Coronary artery (tissue), 2 donors: ENCODE data around the gene CDIPT.
"Not testable (repeated sequence)": the region's sequence is repeated elsewhere in the genome, so short reads cannot be mapped to it uniquely, and the experiment has no call there.

Experiments used
- DNase-seq: peaks from one replicate; pipeline ENCODE4 v3.0.0-alpha.2; 2017; ENCODE audit warnings: low spot score
- H3K27ac ChIP-seq, 2 donors: fragments of 200-600 bp; sonication (generic); one replicate each; pipeline ENCODE4 v1.5.1; 2016 to 2019
- H3K4me3 ChIP-seq: fragments of 200-600 bp; sonication (generic); 2 replicates; pipeline ENCODE4 v1.5.1; 2016; ENCODE audit warnings: mild to moderate bottlenecking, moderate library complexity
- TF ChIP-seq, protein P1 (sequence below): fragments of 200-600 bp; sonication (generic); IDR thresholded peaks from one replicate; pipeline ENCODE4 v1.5.1; 2019; ENCODE audit warnings: antibody characterized with exemption

Gene CDIPT

DNA sequence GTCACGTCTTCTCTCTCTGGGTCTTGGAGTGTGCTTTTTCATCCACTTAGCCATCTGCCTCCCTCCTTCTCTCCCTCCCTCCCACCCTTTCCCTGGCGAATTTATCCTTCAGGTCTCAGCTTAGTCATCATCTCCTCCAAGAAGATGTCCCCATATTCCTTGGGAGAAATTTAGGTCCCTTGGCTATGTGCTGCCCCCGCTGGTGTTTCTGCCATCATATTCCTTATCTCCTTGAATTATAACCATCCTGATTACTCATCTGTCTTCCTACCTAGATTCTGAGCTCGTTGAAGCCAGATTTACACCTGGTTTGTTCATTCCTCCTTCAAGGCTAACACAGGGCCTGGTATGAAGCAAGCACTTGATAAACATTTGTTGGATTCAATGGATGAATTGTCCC lies 31.3 kb upstream of the CDIPT start:
- no peak for DNase-seq
- Histone ChIP-seq H3K27ac (no peak overlapping the region), H3K4me3 (no peak overlapping the region)
- TF ChIP-seq, protein P1, sequence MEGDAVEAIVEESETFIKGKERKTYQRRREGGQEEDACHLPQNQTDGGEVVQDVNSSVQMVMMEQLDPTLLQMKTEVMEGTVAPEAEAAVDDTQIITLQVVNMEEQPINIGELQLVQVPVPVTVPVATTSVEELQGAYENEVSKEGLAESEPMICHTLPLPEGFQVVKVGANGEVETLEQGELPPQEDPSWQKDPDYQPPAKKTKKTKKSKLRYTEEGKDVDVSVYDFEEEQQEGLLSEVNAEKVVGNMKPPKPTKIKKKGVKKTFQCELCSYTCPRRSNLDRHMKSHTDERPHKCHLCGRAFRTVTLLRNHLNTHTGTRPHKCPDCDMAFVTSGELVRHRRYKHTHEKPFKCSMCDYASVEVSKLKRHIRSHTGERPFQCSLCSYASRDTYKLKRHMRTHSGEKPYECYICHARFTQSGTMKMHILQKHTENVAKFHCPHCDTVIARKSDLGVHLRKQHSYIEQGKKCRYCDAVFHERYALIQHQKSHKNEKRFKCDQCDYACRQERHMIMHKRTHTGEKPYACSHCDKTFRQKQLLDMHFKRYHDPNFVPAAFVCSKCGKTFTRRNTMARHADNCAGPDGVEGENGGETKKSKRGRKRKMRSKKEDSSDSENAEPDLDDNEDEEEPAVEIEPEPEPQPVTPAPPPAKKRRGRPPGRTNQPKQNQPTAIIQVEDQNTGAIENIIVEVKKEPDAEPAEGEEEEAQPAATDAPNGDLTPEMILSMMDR, result no peak

DNA sequence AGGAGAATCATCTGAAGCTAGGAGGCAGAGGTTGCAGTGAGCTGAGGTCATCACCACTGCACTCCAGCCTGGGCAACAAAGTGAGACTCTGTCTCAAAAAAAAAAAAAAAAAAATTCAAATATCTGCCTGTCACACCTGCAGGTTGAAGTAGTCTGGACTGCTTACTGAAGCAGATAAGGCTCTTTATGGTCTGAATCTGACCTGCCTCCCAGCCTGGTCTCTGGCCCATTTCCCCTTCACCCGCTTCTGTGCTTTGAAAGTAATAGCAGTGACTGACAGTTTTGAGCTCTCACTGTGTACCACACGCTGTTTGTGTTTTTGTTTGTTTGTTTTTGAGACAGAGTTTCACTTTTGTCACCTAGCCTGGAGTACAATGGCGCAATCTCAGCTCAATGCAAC lies 30.5 kb upstream of the CDIPT start:
- Histone ChIP-seq H3K27ac (no peak overlapping the region), H3K4me3 (no peak overlapping the region)
- TF ChIP-seq, protein P1, result no peak
- DNase-seq, result no peak

DNA sequence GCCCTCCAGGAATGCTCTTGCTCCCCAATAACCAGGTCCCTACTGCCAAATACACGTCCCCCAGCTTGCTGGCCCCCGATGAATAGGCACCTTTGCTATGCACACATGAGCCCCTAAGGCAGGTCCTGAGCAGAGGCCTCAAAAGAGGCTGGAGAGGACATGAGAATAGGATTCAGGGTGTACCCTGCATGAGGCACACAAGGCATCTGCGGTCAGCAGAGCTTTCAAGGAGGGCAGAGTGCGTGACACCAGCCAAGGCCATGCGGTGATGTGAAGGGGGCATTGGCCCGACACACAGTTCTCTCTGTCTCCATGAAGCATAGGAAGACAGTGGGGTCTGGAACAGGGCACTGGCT lies 29.4 kb upstream of the CDIPT start:
- TF ChIP-seq, protein P1, result no peak
- no peak for DNase-seq
- no peak overlapping the region for H3K4me3 ChIP-seq
- H3K27ac ChIP-seq, result no peak overlapping the region

DNA sequence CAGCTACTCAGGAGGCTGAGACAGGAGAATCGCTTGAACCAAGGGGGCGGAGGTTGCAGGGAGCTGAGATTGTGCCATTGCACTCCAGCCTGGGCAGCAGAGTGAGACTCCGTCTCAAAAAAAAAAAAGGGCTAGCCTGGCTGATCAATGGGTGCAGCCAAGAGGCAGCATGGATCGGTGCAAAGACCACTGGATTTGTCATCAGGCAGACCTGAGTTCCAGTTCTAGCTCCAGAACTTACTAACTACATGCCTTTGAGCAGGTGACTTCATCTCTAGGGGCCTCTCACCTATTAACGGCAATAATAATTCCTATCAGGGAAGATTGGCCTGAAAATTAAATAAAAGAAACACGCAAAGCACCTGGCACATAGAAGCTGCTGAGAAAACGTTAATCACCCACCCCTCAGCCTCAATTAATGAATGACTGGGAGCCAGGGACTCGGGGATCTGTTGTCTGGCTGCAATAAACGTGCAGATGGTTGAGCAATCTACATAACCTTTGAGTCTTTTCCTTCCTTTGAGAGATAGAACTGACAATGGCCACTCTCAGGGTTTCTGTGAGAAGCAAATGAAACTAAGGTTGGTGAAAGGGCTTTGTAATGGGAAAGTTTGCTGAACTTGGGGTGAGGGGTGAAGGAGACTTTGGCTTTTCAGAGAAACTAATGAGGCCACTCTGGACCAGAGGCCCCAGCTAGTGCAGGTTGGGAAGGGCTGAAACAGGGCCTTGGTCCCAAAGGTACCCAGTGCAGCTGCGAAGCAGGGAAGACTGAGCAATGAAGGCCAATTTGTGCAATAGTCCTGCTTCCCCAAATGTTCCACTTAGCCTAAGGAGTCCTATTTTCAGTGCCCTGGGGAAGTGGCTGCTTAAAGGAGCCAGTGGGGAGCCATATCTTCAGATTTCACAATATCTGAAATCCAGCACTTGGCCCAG lies 28.8 kb upstream of the CDIPT start:
- no peak overlapping the region for H3K27ac ChIP-seq
- H3K4me3 ChIP-seq, result no peak overlapping the region
- DNase-seq, result no peak
- TF ChIP-seq, protein P1, result no peak

DNA sequence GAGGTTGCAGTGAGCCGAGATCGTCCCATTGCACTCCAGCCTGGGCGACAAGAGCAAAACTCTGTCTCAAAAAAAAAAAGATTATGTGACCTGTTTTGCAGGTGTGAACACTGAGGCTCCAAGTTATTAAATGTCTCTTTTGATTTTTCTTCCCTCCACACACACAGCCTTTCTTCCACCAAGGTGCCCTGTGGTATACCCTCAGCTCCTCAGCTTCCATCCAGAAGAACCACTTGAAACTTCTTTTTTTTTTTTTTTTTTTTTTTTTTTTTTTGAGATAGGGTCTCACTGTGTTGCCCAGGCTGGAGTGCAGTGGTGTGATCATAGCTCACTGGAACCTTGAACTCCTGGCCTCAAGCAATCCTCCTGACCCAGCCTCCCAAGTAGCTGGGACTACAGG lies 26.3 kb upstream of the CDIPT start:
- H3K27ac ChIP-seq, DNase-seq, H3K4me3 ChIP-seq: not testable (repeated sequence)

DNA sequence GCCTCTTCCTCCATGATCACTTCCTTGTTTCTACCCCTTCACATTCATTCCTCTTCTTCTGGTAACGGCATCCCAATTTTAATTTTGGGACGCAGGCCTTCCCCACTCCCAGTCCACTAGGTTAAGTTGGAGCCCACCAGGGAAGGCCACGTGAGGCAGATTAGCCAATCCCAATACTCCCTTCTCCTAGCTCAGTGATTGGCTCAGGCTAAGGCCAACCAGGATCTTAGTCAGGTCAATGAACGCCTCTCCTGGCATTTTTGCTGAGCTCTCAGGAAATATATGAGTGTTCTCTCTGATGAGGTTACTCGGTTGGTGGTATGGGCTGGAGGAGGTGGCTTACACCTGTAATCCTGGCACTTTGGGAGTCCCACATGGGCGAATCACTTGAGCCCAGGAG lies 21.0 kb upstream of the CDIPT start:
- H3K27ac ChIP-seq, result no peak overlapping the region
- TF ChIP-seq, protein P1, result no peak
- H3K4me3 ChIP-seq, result no peak overlapping the region
- no peak for DNase-seq

DNA sequence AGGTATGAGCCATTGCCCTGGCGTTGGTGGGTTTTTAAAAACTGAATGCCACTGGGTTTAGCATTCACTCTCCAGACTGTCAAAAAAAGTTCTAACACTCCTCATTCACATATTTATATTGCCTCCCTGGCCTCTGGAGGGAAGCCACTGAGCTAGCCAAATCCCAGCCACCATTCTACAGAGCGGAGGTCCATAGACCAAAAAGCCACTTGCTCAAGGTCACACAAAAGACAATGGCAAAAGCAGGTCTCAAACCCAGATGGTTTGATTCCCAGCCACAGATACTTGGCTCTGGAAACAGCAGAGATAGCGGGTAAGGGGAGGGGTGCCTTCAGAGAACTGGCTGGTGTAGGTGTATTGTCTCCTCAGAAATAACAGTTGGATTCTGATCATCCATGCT lies 18.0 kb upstream of the CDIPT start:
- Histone ChIP-seq H3K27ac (no peak overlapping the region), H3K4me3 (no peak overlapping the region)
- no peak for DNase-seq
- TF ChIP-seq, protein P1, result no peak
